H1 (cell line): ENCODE results near the gene ORMDL3. TPM values are rescaled to one million over a fixed set of nuclear protein-coding genes. Genes with fewer than 3 reads are reported as not detected.

Experiments
- BACH1 ChIP-seq: IDR thresholded peaks from 2 replicates; pipeline ENCODE4 v1.6.1; 2012; ENCODE audit warnings: low read length, improper control_type of control experiment
- CHD7 ChIP-seq: fragments of 300-600 bp; sonication (generic); IDR thresholded peaks from 2 replicates; pipeline ENCODE4 v1.7.1; 2012; ENCODE audit warnings: low read length, moderate library complexity, mild to moderate bottlenecking, inconsistent platforms; ENCODE audit not compliant: insufficient replicate concordance
- JUND ChIP-seq: IDR thresholded peaks from 2 replicates; pipeline ENCODE4 v1.6.1; 2011; ENCODE audit warnings: mild to moderate bottlenecking, improper control_type of control experiment, low read length
- RXRA ChIP-seq: IDR thresholded peaks from 2 replicates; pipeline ENCODE4 v1.6.1; 2011; ENCODE audit warnings: low read depth, mild to moderate bottlenecking, low read length, moderate library complexity; ENCODE audit not compliant: insufficient read depth
- SP4 ChIP-seq: IDR thresholded peaks from 2 replicates; pipeline ENCODE4 v1.6.1; 2012; ENCODE audit warnings: low read length, inconsistent platforms
- SUZ12 ChIP-seq: fragments of 200-600 bp; sonication (generic); IDR thresholded peaks from 2 replicates; pipeline ENCODE4 v1.6.1; 2012; ENCODE audit warnings: mild to moderate bottlenecking, inconsistent platforms, low read length, moderate library complexity, mixed read lengths
- TAF1 ChIP-seq: IDR thresholded peaks from 2 replicates; pipeline ENCODE4 v1.6.1; 2011; ENCODE audit warnings: mild to moderate bottlenecking, low read depth, low read length
- TAF7 ChIP-seq: optimal IDR thresholded peaks from 2 replicates; pipeline ENCODE3; 2011; ENCODE audit warnings: low read depth, mild to moderate bottlenecking, inconsistent platforms, low read length, moderate library complexity, borderline replicate concordance
- USF2 ChIP-seq: IDR thresholded peaks from 2 replicates; pipeline ENCODE4 v1.6.1; 2011; ENCODE audit warnings: low read length, improper control_type of control experiment
- polyA plus RNA-seq, 7 experiments: library from polyadenylated mRNA; depleted of rRNA in 3 of 7; stranded (reverse) in 5 of 7; unstranded in 2 of 7; fragments of >200 nt in 5 of 7; fragments of 200-250 nt in 2 of 7; gene quantifications; 1 replicate in 5 of 7; 2 replicates in 1 of 7; 4 replicates in 1 of 7; pipeline versions ENCODE4 v1.2.1 to v1.2.3, GENCODE V29; 2011 to 2013; ENCODE audit warnings: missing spikeins in 2 of 7, mixed read lengths in 2 of 7
- total RNA-seq: library from RNA; stranded (reverse); fragmentation: NEBNext Ultra II Directional; extraction: Animal tissue kit (Norgen Biotek cat#: 25700); gene quantifications from 2 replicates; pipeline ENCODE4 v1.2.1, GENCODE V29; 2021

ORMDL3 gene
- total and polyA plus RNA-seq, 2 of the 8 experiments (the other 6 are each of a cell fraction or from before 2014, with no cell fraction given), result 50.4 to 108 TPM

- TF ChIP-seq CHD7 (no peak), USF2 (no peak), RXRA (no peak), TAF1 (no peak), SUZ12 (no peak), SP4 (no peak), BACH1 (no peak), JUND (no peak), TAF7 (no peak)
These were observed 6.9 kb downstream of the ORMDL3 start (continued) for GRCh38 chr17:39920218-39921210.
